ENCODE data around the gene TANC2.

TANC2 gene

GRCh38 chr17:62965686-62966425 lies at the start of gene TANC2:
TANC2 (plus strand) TSS chr17:62966235; CDS start chr17:63009560, 43,325 bp downstream.
- Mint-ChIP-seq H3K27ac (peak within 1 kb of the TSS; percentile 92 to 98), H3K9me3 (no peaks in the 10 kb centered on the region), H3K4me1 (peaks cover 33% of the 10 kb centered on the region)

GRCh38 chr17:62916684-62917571 lies 49.1 kb upstream of the TANC2 start:
- ATAC-seq: no peak
- no peaks in the 10 kb centered on the region for H3K4me1 Mint-ChIP-seq
- H3K27me3 Mint-ChIP-seq: no peaks in the 10 kb centered on the region
- DNase-seq: no peak
- no peak overlapping the region for H3K4me3 Mint-ChIP-seq
- no peak overlapping the region for H3K27ac Mint-ChIP-seq
- no peaks in the 10 kb centered on the region for H3K9me3 Mint-ChIP-seq

More at GRCh38 chr17:62965686-62966425, at the start of gene TANC2:
- ATAC-seq (peak; percentile 89), DNase-seq (peak; percentile 84 to 88)
- H3K27me3 Mint-ChIP-seq: peaks cover 29% of the 10 kb centered on the region
- peak within 1 kb of the TSS; percentile 81 to 90 for H3K4me3 Mint-ChIP-seq

DNA sequence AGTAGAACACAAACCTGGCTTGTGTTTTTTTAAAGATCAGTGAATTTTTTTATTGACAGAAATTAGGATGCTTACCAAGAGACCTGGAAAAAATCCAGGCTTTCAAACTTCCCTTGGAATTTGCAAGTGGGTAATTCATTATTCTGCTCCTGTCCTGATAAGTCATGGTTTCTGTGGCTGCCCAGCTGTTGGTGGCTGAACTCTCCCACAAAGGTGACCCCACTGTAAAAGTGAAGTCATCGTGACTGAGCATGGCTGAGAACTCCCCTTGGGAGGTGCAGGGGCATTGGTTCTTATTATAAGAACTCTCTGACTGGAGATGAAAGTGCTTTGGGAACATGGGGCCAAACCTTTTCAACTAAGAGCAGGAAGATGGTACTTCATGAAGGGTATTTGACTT lies 46.6 kb upstream of the TANC2 start:
- no peak for DNase-seq

GRCh38 chr17:62920300-62920699 lies 45.7 kb upstream of the TANC2 start:
- Mint-ChIP-seq H3K27me3 (no peaks in the 10 kb centered on the region), H3K4me3 (no peak overlapping the region), H3K27ac (no peak overlapping the region), H3K4me1 (no peaks in the 10 kb centered on the region), H3K9me3 (no peaks in the 10 kb centered on the region)
- DNase-seq (no peak), ATAC-seq (no peak)

More for the DNA sequence above, 46.6 kb upstream of the TANC2 start:
- ATAC-seq: no peak
- H3K27me3 Mint-ChIP-seq: no peaks in the 10 kb centered on the region
- H3K9me3 Mint-ChIP-seq: no peaks in the 10 kb centered on the region
- no peak overlapping the region for H3K27ac Mint-ChIP-seq
- no peaks in the 10 kb centered on the region for H3K4me1 Mint-ChIP-seq
- H3K4me3 Mint-ChIP-seq: no peak overlapping the region

- ATAC-seq (no peak), DNase-seq (no peak)
- no peaks in the 10 kb centered on the region for H3K4me1 Mint-ChIP-seq
- no peak overlapping the region for H3K4me3 Mint-ChIP-seq
- no peaks in the 10 kb centered on the region for H3K27me3 Mint-ChIP-seq
- no peaks in the 10 kb centered on the region for H3K9me3 Mint-ChIP-seq
- no peak overlapping the region for H3K27ac Mint-ChIP-seq
Observed at GRCh38 chr17:62921817-62922216, 44.2 kb upstream of the TANC2 start.

DNA sequence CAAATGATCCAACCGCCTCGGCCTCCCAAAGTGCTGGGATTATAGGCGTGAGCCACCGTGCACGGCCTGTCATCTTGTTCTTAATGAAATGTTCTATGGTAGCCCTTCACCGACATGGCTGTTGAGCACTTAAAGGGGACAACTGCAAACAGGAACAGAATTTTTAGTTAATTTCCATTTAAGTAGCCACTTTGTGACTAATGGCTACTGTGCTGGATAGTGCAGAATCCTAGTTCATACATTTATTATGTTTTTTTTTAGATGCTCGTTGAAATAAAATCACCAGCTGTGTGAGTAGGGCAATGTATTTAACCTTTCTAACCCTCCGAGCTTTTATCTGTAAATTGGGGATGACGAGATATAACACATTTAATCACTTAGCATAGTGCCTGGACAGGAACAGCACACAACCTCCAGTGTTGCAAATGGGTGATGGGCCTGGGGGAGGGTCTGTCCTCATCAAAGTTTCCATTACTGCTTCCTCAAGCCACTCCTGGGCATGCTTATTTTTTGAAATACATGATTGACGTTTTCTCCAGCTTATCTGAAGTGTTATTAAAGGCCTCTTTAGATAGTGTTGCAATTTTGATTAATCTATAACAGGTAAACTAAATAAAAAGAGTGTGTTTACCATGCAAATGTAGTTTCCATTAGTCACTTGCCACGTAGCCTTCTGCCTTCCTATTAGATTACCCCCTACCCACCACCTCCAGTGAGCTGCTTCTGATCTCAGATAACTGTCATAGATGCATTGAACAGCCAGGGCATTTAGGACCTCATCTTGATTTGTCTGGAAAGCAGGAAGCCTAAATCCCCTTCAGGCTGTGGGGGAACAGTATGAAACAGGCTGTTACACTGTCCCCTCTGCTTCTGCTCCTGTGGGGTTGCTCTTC lies 42.5 kb upstream of the TANC2 start:
- H3K9me3 Mint-ChIP-seq: no peaks in the 10 kb centered on the region
- no peaks in the 10 kb centered on the region for H3K27me3 Mint-ChIP-seq
- no peak overlapping the region for H3K4me3 Mint-ChIP-seq
- ATAC-seq: no peak
- H3K27ac Mint-ChIP-seq: no peak overlapping the region
- no peaks in the 10 kb centered on the region for H3K4me1 Mint-ChIP-seq
- DNase-seq: no peak

DNA sequence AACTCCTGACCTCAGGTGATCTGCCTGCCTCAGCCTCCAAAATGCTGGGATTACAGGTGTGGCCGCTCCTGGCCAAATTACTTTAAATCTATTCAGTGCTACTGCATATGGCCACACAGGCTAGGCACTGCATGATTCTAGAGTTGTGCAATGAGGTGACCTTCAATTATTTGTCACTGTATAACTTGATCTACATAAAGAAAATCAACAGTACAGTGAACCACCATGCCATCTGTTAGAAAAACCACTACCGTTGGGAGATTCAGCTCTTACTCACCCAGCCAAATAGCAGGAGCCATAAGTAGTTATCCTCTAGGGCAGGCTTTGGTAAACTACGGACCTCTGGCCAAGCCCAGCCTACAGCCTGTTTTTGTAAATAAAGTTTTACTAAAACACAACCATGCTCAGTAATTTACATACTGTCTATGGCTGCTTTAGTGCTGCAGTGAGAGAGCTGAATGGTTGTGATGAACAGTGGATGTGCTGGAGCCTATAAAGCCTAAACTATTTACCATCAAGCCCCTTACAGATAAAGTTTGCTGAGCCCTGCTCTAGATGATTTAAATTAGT lies 40.7 kb upstream of the TANC2 start:
- Mint-ChIP-seq H3K9me3 (no peaks in the 10 kb centered on the region), H3K4me3 (no peak overlapping the region), H3K27me3 (no peaks in the 10 kb centered on the region), H3K4me1 (no peaks in the 10 kb centered on the region), H3K27ac (no peak overlapping the region)
- DNase-seq (no peak), ATAC-seq (no peak)

GRCh38 chr17:62927083-62927482 lies 39.0 kb upstream of the TANC2 start:
- Mint-ChIP-seq H3K27ac (no peak overlapping the region), H3K4me3 (no peak overlapping the region), H3K4me1 (no peaks in the 10 kb centered on the region), H3K27me3 (peaks cover 9% of the 10 kb centered on the region), H3K9me3 (no peaks in the 10 kb centered on the region)
- ATAC-seq (no peak), DNase-seq (no peak)

DNA sequence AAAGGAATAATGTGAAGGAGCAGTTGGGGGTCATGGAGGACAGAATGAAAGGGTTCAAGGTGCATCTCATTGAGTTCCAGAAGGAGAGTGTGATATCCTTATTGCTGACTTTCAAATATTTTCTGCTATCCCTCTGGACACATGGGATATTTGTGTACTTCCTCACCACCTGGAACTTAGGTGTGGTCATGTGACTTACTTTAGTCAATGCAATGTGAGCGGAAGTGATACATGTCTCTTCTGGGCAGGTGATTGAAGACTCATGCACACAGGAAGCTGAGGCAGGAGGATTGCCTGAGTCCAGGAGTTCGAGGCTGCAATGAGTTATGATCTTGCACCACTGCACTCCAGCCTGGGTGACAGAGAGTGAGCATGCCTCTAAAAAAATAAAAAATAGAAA lies 36.7 kb upstream of the TANC2 start:
- no peak overlapping the region for H3K4me3 Mint-ChIP-seq
- no peaks in the 10 kb centered on the region for H3K4me1 Mint-ChIP-seq
- no peak overlapping the region for H3K27ac Mint-ChIP-seq
- peaks cover 26% of the 10 kb centered on the region for H3K27me3 Mint-ChIP-seq
- no peak for DNase-seq
- H3K9me3 Mint-ChIP-seq: no peaks in the 10 kb centered on the region
- no peak for ATAC-seq

DNA sequence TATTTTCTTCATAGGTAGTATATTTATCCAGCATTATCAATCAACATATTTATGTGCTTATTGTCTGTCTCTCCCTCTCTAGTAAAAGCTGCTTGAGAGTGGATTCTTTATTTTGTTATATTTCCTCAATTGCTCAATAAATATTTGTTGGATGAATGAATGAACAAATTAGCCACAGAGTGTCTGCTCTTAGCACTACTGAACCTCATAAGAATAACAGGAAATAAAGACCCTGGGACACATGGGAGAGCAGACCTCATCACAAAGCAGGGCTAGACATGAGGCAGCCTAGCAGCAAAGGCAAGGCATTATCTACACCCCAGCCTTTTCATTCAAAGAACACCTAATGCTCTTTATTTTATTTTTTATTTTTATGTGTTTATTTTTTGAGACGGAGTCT lies 34.9 kb upstream of the TANC2 start:
- DNase-seq: no peak
- H3K4me1 Mint-ChIP-seq: no peaks in the 10 kb centered on the region
- H3K9me3 Mint-ChIP-seq: no peaks in the 10 kb centered on the region
- no peak for ATAC-seq
- H3K27ac Mint-ChIP-seq: no peak overlapping the region
- no peak overlapping the region for H3K4me3 Mint-ChIP-seq
- peaks cover 39% of the 10 kb centered on the region for H3K27me3 Mint-ChIP-seq

- Mint-ChIP-seq H3K27ac (no peak overlapping the region), H3K9me3 (no peaks in the 10 kb centered on the region), H3K4me3 (no peak overlapping the region), H3K4me1 (no peaks in the 10 kb centered on the region), H3K27me3 (peaks cover 62% of the 10 kb centered on the region)
- ATAC-seq (no peak), DNase-seq (no peak)
Observed at GRCh38 chr17:62933501-62934385, 32.3 kb upstream of the TANC2 start.

- Mint-ChIP-seq H3K27me3 (peaks cover 69% of the 10 kb centered on the region), H3K9me3 (peaks cover 0 to 10% of the 10 kb centered on the region in 2 donors), H3K4me1 (no peaks in the 10 kb centered on the region), H3K4me3 (no peak overlapping the region), H3K27ac (no peak overlapping the region)
- ATAC-seq: no peak
- no peak for DNase-seq
Observed at GRCh38 chr17:62935098-62935497, 30.9 kb upstream of the TANC2 start.

DNA sequence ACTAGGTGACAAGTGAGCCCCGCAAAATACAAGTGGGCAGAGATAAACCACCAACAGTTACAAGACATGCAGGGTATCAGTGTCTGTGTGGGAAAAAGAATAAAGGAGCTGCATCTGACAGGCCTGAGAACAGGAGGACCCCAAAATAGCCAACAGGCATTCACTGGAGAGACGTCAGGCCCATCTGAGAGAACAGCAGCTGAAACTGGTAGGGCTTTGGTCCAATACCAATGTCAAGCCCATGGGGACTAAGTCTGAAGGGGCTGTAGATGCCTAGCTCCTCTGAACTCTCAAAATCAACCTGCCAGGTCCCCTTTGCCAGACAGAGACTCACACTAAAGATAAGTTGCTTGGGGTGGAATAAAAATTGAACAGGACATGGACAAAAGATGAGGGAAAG lies 30.5 kb upstream of the TANC2 start:
- Mint-ChIP-seq H3K9me3 (peaks cover 0 to 10% of the 10 kb centered on the region in 2 donors), H3K27me3 (peaks cover 68% of the 10 kb centered on the region), H3K27ac (no peak overlapping the region), H3K4me3 (no peak overlapping the region), H3K4me1 (no peaks in the 10 kb centered on the region)
- no peak for DNase-seq
- ATAC-seq: no peak

DNA sequence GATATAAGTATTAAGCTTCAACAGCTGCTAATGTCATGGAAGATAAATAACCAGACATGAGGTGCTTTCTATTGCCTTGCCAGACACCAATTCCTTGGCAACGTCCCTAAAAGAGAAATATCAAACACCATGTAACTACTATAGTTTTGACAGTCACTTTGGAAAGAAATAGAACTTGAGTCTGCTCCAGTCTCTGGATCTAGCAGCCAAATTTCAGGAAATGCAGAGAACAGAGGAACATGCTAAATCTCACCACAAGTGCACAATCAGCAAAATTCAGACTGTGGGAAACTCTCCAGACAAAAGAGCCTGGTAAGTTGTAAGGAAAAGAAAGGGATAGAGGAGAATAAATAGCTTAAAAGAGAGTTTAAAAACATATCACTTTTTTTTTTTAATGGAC lies 28.4 kb upstream of the TANC2 start:
- Mint-ChIP-seq H3K27ac (no peak overlapping the region), H3K4me3 (no peak overlapping the region), H3K9me3 (peaks cover 14 to 24% of the 10 kb centered on the region in 2 donors), H3K27me3 (peaks cover 68% of the 10 kb centered on the region), H3K4me1 (no peaks in the 10 kb centered on the region)
- DNase-seq (no peak), ATAC-seq (no peak)
